ENCODE data around the gene TRDMT1. TPM values are rescaled to one million over a fixed set of nuclear protein-coding genes. Genes with fewer than 3 reads are reported as not detected.

TRDMT1 gene
- total RNA-seq, 2 donors from 2014 or later = 10.6 to 15.6 TPM

- H3K4me1 Mint-ChIP-seq = peaks cover 32% of the 10 kb centered on the region
- peaks cover 10% of the 10 kb centered on the region for H3K36me3 Mint-ChIP-seq (ENCODE audit: low read depth)
- H3K27me3 Mint-ChIP-seq = no peaks in the 10 kb centered on the region
Observed at GRCh38 chr10:17237149-17237527, 35.7 kb upstream of the TRDMT1 start.

GRCh38 chr10:17236468-17237148, 35.1 kb upstream of the TRDMT1 start:
- H3K4me3 Mint-ChIP-seq = peak overlapping the region; percentile 63
- no peak for DNase-seq
- H3K27me3 Mint-ChIP-seq = no peaks in the 10 kb centered on the region
- peaks cover 35% of the 10 kb centered on the region for H3K4me1 Mint-ChIP-seq
- no peaks in the 10 kb centered on the region for H3K9me3 ChIP-seq (ENCODE audit: control insufficient read depth, low read length, poor library complexity, severe bottlenecking)
- ATAC-seq = no peak
- peak overlapping the region; percentile 96 for H3K27ac Mint-ChIP-seq
- H3K36me3 Mint-ChIP-seq (ENCODE audit: low read depth) = peaks cover 10% of the 10 kb centered on the region

More at GRCh38 chr10:17237149-17237527, 35.7 kb upstream of the TRDMT1 start:
- Mint-ChIP-seq H3K4me3 (no peak overlapping the region), H3K27ac (peak overlapping the region; percentile 96)
- DNase-seq (no peak), ATAC-seq (no peak)
- no peaks in the 10 kb centered on the region for H3K9me3 ChIP-seq (ENCODE audit: control insufficient read depth, low read length, poor library complexity, severe bottlenecking)

- H3K36me3 Mint-ChIP-seq (ENCODE audit: low read depth) = peaks cover 12% of the 10 kb centered on the region
- H3K27ac Mint-ChIP-seq = peak overlapping the region; percentile 96
- DNase-seq (no peak), ATAC-seq (no peak)
- peaks cover 45% of the 10 kb centered on the region for H3K4me1 Mint-ChIP-seq
- H3K27me3 Mint-ChIP-seq = no peaks in the 10 kb centered on the region
- H3K4me3 Mint-ChIP-seq = peak overlapping the region; percentile 90
- no peaks in the 10 kb centered on the region for H3K9me3 ChIP-seq (ENCODE audit: control insufficient read depth, low read length, poor library complexity, severe bottlenecking)
Observed at GRCh38 chr10:17235136-17235535, 33.7 kb upstream of the TRDMT1 start.

DNA sequence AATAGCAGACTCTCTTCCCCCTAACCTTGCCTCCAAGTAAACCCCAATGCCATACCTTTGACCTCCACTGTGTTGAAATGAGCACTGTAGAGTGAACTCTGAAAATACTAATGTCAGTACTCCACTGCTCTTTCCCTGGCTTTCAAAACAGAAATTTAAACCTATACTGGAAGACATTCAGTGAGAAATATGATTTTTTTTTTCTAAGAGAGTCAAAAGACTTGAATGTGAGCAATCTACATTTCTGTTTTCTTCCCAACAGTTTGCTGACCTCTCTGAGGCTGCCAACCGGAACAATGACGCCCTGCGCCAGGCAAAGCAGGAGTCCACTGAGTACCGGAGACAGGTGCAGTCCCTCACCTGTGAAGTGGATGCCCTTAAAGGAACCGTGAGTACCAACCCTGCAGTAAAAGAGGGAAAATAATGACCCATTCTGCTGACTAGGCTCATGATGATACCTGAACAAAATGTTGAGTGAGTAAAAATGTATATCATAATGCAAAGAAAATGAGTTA, 33.0 kb upstream of the TRDMT1 start:
- no peak for ATAC-seq
- H3K27ac Mint-ChIP-seq = peak overlapping the region; percentile 96
- peaks cover 46% of the 10 kb centered on the region for H3K4me1 Mint-ChIP-seq
- H3K9me3 ChIP-seq (ENCODE audit: control insufficient read depth, low read length, poor library complexity, severe bottlenecking) = no peaks in the 10 kb centered on the region
- H3K36me3 Mint-ChIP-seq (ENCODE audit: low read depth) = peaks cover 12% of the 10 kb centered on the region
- DNase-seq = no peak
- peak overlapping the region; percentile 90 for H3K4me3 Mint-ChIP-seq
- H3K27me3 Mint-ChIP-seq = no peaks in the 10 kb centered on the region

DNA sequence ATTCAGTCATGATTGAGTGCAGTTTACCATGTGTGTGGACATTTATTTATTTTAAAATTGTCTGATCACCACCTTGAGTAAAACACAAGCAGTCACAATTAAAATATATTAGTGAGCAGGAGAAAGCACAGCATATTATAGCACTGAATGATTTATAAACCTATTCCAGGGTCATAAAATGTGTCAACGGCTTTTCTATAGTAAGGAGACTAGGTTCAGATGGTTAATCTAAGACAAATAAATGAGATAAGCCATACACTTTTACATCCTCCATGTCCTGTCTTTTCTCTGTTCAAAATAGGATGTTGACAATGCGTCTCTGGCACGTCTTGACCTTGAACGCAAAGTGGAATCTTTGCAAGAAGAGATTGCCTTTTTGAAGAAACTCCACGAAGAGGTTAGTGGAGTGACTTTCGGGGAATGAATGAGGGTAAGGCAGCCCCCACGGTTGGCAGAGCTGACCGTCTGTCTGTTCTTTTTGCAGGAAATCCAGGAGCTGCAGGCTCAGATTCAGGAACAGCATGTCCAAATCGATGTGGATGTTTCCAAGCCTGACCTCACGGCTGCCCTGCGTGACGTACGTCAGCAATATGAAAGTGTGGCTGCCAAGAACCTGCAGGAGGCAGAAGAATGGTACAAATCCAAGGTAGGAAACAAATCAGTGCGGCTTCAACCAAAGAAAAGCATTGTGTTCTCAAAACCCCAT, 32.0 kb upstream of the TRDMT1 start:
- ATAC-seq (no peak), DNase-seq (no peak)
- H3K4me3 Mint-ChIP-seq = peak overlapping the region; percentile 90
- no peaks in the 10 kb centered on the region for H3K9me3 ChIP-seq (ENCODE audit: control insufficient read depth, low read length, poor library complexity, severe bottlenecking)
- peak overlapping the region; percentile 96 for H3K27ac Mint-ChIP-seq
- peaks cover 12% of the 10 kb centered on the region for H3K36me3 Mint-ChIP-seq (ENCODE audit: low read depth)
- H3K4me1 Mint-ChIP-seq = peaks cover 49% of the 10 kb centered on the region
- no peaks in the 10 kb centered on the region for H3K27me3 Mint-ChIP-seq

DNA sequence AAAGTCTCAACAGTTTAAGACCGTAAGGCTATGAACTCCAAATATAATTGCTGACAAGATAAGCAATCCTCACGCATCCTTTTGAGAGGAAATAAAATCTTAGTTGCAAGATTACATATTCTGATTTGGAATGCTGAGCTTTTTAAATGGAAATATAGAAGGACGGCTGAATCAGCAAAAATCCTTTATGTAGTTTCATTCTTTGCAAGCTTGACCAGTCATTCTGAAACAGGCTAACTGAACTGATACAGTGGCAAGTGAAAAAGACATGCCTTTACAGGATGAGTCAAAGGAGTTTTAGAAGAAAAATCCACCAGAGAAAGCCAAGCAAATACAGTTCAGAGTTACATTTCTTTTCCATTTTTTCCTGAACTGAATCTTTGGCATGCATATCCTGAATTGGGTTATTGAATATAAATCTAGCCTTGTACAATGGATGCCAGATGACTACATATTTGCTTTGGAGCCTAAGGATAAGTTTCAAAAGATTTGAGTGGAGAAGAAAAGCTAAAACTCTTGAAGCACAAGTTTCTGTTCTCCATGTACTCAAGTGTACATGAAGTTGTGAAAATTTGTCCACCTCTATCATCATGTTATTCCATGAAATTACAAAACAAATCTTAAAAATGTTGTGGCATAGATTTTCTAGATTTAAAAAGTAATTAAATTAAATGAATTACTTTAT, 30.9 kb upstream of the TRDMT1 start:
- peak overlapping the region; percentile 94 for H3K4me3 Mint-ChIP-seq
- peaks cover 54% of the 10 kb centered on the region for H3K4me1 Mint-ChIP-seq

DNA sequence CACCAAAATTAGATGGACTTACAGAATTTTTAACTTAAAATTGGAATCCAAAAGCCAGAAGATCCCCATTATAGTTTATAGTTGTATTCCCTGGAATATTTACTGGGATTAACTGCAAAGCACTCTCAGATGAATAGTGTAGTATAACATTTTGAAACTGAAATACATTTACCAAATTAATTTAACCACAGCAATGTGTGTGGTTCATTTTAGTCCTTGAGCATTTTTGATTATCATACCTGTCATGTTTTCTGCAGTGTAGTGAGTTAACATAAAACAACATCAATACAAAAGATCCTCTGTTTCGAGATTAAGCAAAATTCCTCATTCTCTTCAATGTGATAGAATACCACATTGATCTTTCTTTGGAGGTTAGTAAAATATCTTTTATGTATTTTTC, 30.3 kb upstream of the TRDMT1 start:
- H3K4me1 Mint-ChIP-seq = peaks cover 60% of the 10 kb centered on the region
- H3K9me3 ChIP-seq (ENCODE audit: control insufficient read depth, low read length, poor library complexity, severe bottlenecking) = no peaks in the 10 kb centered on the region
- no peak for DNase-seq
- no peaks in the 10 kb centered on the region for H3K27me3 Mint-ChIP-seq
- H3K4me3 Mint-ChIP-seq = peak overlapping the region; percentile 94
- H3K27ac Mint-ChIP-seq = peak overlapping the region; percentile 98
- H3K36me3 Mint-ChIP-seq (ENCODE audit: low read depth) = peaks cover 12% of the 10 kb centered on the region
- no peak for ATAC-seq

More for the DNA sequence above, 30.9 kb upstream of the TRDMT1 start:
- no peaks in the 10 kb centered on the region for H3K27me3 Mint-ChIP-seq
- no peak for ATAC-seq
- H3K36me3 Mint-ChIP-seq (ENCODE audit: low read depth) = peaks cover 12% of the 10 kb centered on the region
- peak overlapping the region; percentile 98 for H3K27ac Mint-ChIP-seq
- no peaks in the 10 kb centered on the region for H3K9me3 ChIP-seq (ENCODE audit: control insufficient read depth, low read length, poor library complexity, severe bottlenecking)
- no peak for DNase-seq

GRCh38 chr10:17229967-17230682, 28.7 kb upstream of the TRDMT1 start:
- peak overlapping the region; percentile 98 for H3K27ac Mint-ChIP-seq
- no peaks in the 10 kb centered on the region for H3K27me3 Mint-ChIP-seq
- H3K9me3 ChIP-seq (ENCODE audit: control insufficient read depth, low read length, poor library complexity, severe bottlenecking) = no peaks in the 10 kb centered on the region
- peak overlapping the region; percentile 94 for H3K4me3 Mint-ChIP-seq
- H3K36me3 Mint-ChIP-seq (ENCODE audit: low read depth) = peaks cover 4% of the 10 kb centered on the region
- DNase-seq (peak; percentile 72 to 78 (median 77)), ATAC-seq (peak; percentile 56)
- peaks cover 64% of the 10 kb centered on the region for H3K4me1 Mint-ChIP-seq

DNA sequence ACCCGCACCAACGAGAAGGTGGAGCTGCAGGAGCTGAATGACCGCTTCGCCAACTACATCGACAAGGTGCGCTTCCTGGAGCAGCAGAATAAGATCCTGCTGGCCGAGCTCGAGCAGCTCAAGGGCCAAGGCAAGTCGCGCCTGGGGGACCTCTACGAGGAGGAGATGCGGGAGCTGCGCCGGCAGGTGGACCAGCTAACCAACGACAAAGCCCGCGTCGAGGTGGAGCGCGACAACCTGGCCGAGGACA, 28.2 kb upstream of the TRDMT1 start:
- no peaks in the 10 kb centered on the region for H3K27me3 Mint-ChIP-seq
- no peak for ATAC-seq

GRCh38 chr10:17229016-17229716, 27.7 kb upstream of the TRDMT1 start:
- DNase-seq (peak; percentile 72 to 82 (median 72)), ATAC-seq (peak; percentile 51)
- peak overlapping the region; percentile 94 for H3K4me3 Mint-ChIP-seq
- no peaks in the 10 kb centered on the region for H3K9me3 ChIP-seq (ENCODE audit: control insufficient read depth, low read length, poor library complexity, severe bottlenecking)
- peaks cover 2% of the 10 kb centered on the region for H3K36me3 Mint-ChIP-seq (ENCODE audit: low read depth)
- H3K27me3 Mint-ChIP-seq = no peaks in the 10 kb centered on the region
- H3K4me1 Mint-ChIP-seq = peaks cover 58% of the 10 kb centered on the region
- peak overlapping the region; percentile 98 for H3K27ac Mint-ChIP-seq

More for the DNA sequence above, 28.2 kb upstream of the TRDMT1 start:
- Mint-ChIP-seq H3K27ac (peak overlapping the region; percentile 98), H3K4me3 (peak overlapping the region; percentile 94), H3K36me3 (ENCODE audit: low read depth) (peaks cover 4% of the 10 kb centered on the region), H3K4me1 (peaks cover 63% of the 10 kb centered on the region)
- no peak for DNase-seq
- H3K9me3 ChIP-seq (ENCODE audit: control insufficient read depth, low read length, poor library complexity, severe bottlenecking) = no peaks in the 10 kb centered on the region

GRCh38 chr10:17228091-17229015, 26.9 kb upstream of the TRDMT1 start, which contains the start of gene VIM:
Gene VIM, plus strand, starts transcription at chr10:17228241. Its CDS starts 1,182 bp downstream, at chr10:17229423.
- Mint-ChIP-seq H3K4me1 (peaks cover 56% of the 10 kb centered on the region), H3K27ac (peak within 1 kb of the TSS; percentile 98), H3K27me3 (no peaks in the 10 kb centered on the region), H3K4me3 (peak within 1 kb of the TSS; percentile 94), H3K36me3 (ENCODE audit: low read depth) (peaks cover 2% of the 10 kb centered on the region)
- H3K9me3 ChIP-seq (ENCODE audit: control insufficient read depth, low read length, poor library complexity, severe bottlenecking) = no peaks in the 10 kb centered on the region
- ATAC-seq = peak; percentile 45
- DNase-seq = peak; percentile 63 to 83 (median 68)
